CD4-positive, alpha-beta memory T cell (primary cell): ENCODE data around the gene ZNF791. TPM values are rescaled to one million over a fixed set of nuclear protein-coding genes. Genes with fewer than 3 reads are reported as not detected.
"Not testable (repeated sequence)": the region's sequence is repeated elsewhere in the genome, so short reads cannot be mapped to it uniquely, and the experiment has no call there.

Experiments
- CTCF ChIA-PET: fragments of 350-600 bp; sonication (Branson Sonifier 250); formaldehyde crosslinking; loops from one replicate; lab custom pipeline; 2021; ENCODE audit warnings: inconsistent platforms; ENCODE audit not compliant: partially characterized antibody; lab: Charles Lee
- POLR2A ChIA-PET: fragments of 350-600 bp; sonication (Branson Sonifier 250); formaldehyde crosslinking; loops from one replicate; lab custom pipeline; 2021; ENCODE audit not compliant: partially characterized antibody; lab: Charles Lee
- DNase-seq, 5 donors: peaks; one replicate each; pipeline versions ENCODE4 v3.0.0 to v3.0.0-alpha.2; 2020 to 2022; ENCODE audit warnings: mixed read lengths in 1 of 5
- H3K27ac ChIP-seq: one replicate; pipeline ENCODE4 v1.7.0; 2013; ENCODE audit warnings: low read depth, low read length
- H3K27me3 ChIP-seq: 2 replicates; pipeline ENCODE4 v1.7.0; 2013; ENCODE audit warnings: mild to moderate bottlenecking, low read length, moderate library complexity; ENCODE audit not compliant: insufficient read depth
- H3K36me3 ChIP-seq: 2 replicates; pipeline ENCODE4 v1.7.0; 2013; ENCODE audit warnings: mild to moderate bottlenecking, low read length, moderate library complexity; ENCODE audit not compliant: insufficient read depth
- H3K4me1 ChIP-seq: 2 replicates; pipeline ENCODE4 v1.7.0; 2013; ENCODE audit warnings: mild to moderate bottlenecking, low read length, moderate library complexity; ENCODE audit not compliant: insufficient read depth
- H3K4me3 ChIP-seq, 2 donors: one replicate each; pipeline ENCODE4 v1.7.0; 2013; ENCODE audit warnings: low read length in 2 of 2, mild to moderate bottlenecking in 1 of 2
- H3K9me3 ChIP-seq, 2 donors: one replicate each; pipeline ENCODE4 v1.7.0; 2013; ENCODE audit warnings: low read length in 2 of 2, control low read depth in 1 of 2; ENCODE audit not compliant: control insufficient read depth in 1 of 2
- H3K27ac Mint-ChIP-seq, 7 donors: one replicate each; pipeline ENCODE4 v1.8.0; 2020 to 2021; ENCODE audit warnings: mixed read lengths in 7 of 7, mild to moderate bottlenecking in 6 of 7, inconsistent platforms in 3 of 7, moderate library complexity in 3 of 7
- H3K27me3 Mint-ChIP-seq, 2 donors: one replicate each; pipeline ENCODE4 v1.8.0; 2020 to 2021; ENCODE audit warnings: mixed read lengths in 2 of 2
- H3K36me3 Mint-ChIP-seq, 2 donors: one replicate each; pipeline ENCODE4 v1.8.0; 2020 to 2021; ENCODE audit warnings: mixed read lengths in 2 of 2, inconsistent platforms in 1 of 2, mild to moderate bottlenecking in 1 of 2
- H3K4me1 Mint-ChIP-seq, 4 donors: one replicate each; pipeline ENCODE4 v1.8.0; 2020 to 2021; ENCODE audit warnings: mixed read lengths in 4 of 4, mild to moderate bottlenecking in 1 of 4
- H3K4me3 Mint-ChIP-seq, 8 donors: one replicate each; pipeline ENCODE4 v1.8.0; 2020 to 2021; ENCODE audit warnings: mixed read lengths in 8 of 8, mild to moderate bottlenecking in 7 of 8, moderate library complexity in 6 of 8, inconsistent platforms in 3 of 8
- H3K9me3 Mint-ChIP-seq, 8 donors: one replicate each; pipeline ENCODE4 v1.8.0; 2020 to 2021; ENCODE audit warnings: mixed read lengths in 8 of 8, mild to moderate bottlenecking in 5 of 8, inconsistent platforms in 3 of 8, moderate library complexity in 1 of 8
- intact Hi-C: fragments of 100-400 bp; cut with micrococcal nuclease; formaldehyde crosslinking; loops from one replicate; pipeline ENCODE4 v1.15.1; 2023
- polyA plus RNA-seq, 2 donors: library from polyadenylated mRNA; unstranded; fragments of 300-500 nt; fragmentation: Illumina TruSeq; gene quantifications; one replicate each; pipeline ENCODE4 v1.2.3, GENCODE V29; 2021
- total RNA-seq, 2 experiments: library from RNA; stranded (reverse); gene quantifications; one replicate each; pipeline ENCODE4 v1.2.3, GENCODE V29; 2021

ZNF791 gene
- 10 to 100 TPM; 46.0 to 46.3 TPM for total RNA-seq
- polyA plus RNA-seq, result 10 to 100 TPM; 11.5 to 17.2 TPM

GRCh38 chr19:12610540-12611360 is at the start of gene ZNF791, which contains the start of gene ZNF490:
TSS of gene ZNF791 (plus strand) at chr19:12610920. CDS start at chr19:12611080, 160 bp downstream.
TSS of gene ZNF490 (minus strand) at chr19:12610813. CDS start at chr19:12610680, 133 bp downstream.
- no peaks in the 10 kb centered on the region for H3K9me3 Mint-ChIP-seq
- DNase-seq, result peak; percentile 93 to 98 (median 94)
- H3K36me3 ChIP-seq, result no peaks in the 10 kb centered on the region
- peaks cover 57% of the 10 kb centered on the region for H3K4me1 ChIP-seq
- H3K36me3 Mint-ChIP-seq, result peaks cover 5 to 16% of the 10 kb centered on the region in 2 donors
- intact Hi-C loops, result loop anchor here (1.0 to 5.0 kb wide), 4 partner anchors 46 to 113 kb away; partner anchors contain the start of genes DHPS, MAN2B1 and WDR83
- CTCF ChIA-PET, result interaction anchor here (0.7 to 1.5 kb wide), 4 partner anchors 30 to 71 kb away, joined by 3 to 6 read pairs (median 4); partner anchors contain the start of gene DHPS
- POLR2A ChIA-PET, result interaction anchor here (0.6 to 2.6 kb wide), 15 partner anchors 10 to 316 kb away, joined by 3 to 15 read pairs (median 4); partner anchors contain the start of genes DHPS, MAN2B1, WDR83 and ZNF44
- peak within 1 kb of the TSS; percentile 99 to 100 (median 100) for H3K4me3 Mint-ChIP-seq
- H3K27ac ChIP-seq, result peak within 1 kb of the TSS; percentile 88
- H3K27me3 Mint-ChIP-seq, result no peaks in the 10 kb centered on the region
- H3K27me3 ChIP-seq, result no peaks in the 10 kb centered on the region
- H3K27ac Mint-ChIP-seq, result peak within 1 kb of the TSS; percentile 99 to 100 (median 100)
- H3K9me3 ChIP-seq, result no peaks in the 10 kb centered on the region
- peaks cover 21 to 59% (median 35%) of the 10 kb centered on the region in 4 donors for H3K4me1 Mint-ChIP-seq
- H3K4me3 ChIP-seq, result peak within 1 kb of the TSS; percentile 89 to 100

- Mint-ChIP-seq H3K4me3 (peak overlapping the region in 1 of 8 donors; percentile 33), H3K36me3 (no peaks in the 10 kb centered on the region), H3K27me3 (no peaks in the 10 kb centered on the region), H3K4me1 (peaks cover 4 to 5% (median 5%) of the 10 kb centered on the region in 4 donors), H3K27ac (peak overlapping the region in 1 of 7 donors; percentile 53), H3K9me3 (no peaks in the 10 kb centered on the region)
- H3K4me1 ChIP-seq, result no peaks in the 10 kb centered on the region
- H3K27me3 ChIP-seq, result no peaks in the 10 kb centered on the region
- H3K36me3 ChIP-seq, result no peaks in the 10 kb centered on the region
- ChIA-PET POLR2A (interaction anchor here (0.6 to 1.0 kb wide), 4 partner anchors 9 to 156 kb away, joined by 3 to 4 read pairs (median 4); no protein-coding TSS in a partner anchor), CTCF (interaction anchor here (0.7 to 3.4 kb wide), 19 partner anchors 8 to 361 kb away, joined by 3 to 51 read pairs (median 4); partner anchors contain the start of genes DHPS, MAN2B1, WDR83 and ZNF490)
- H3K27ac ChIP-seq, result no peak overlapping the region
- no peaks in the 10 kb centered on the region for H3K9me3 ChIP-seq
- intact Hi-C loops, result loop anchor here (1.0 to 2.0 kb wide), 5 partner anchors 46 to 361 kb away; partner anchors contain the start of genes ZNF490 and ZNF791
- DNase-seq, result peak; percentile 84 to 90 (median 85)
- no peak overlapping the region for H3K4me3 ChIP-seq
These were observed 46.6 kb upstream of the ZNF791 start for GRCh38 chr19:12564016-12564664.

- H3K9me3 Mint-ChIP-seq, H3K4me3 Mint-ChIP-seq, H3K36me3 Mint-ChIP-seq, H3K4me3 ChIP-seq, H3K4me1 ChIP-seq, H3K27me3 Mint-ChIP-seq, intact Hi-C loops, H3K36me3 ChIP-seq, H3K27ac ChIP-seq, POLR2A ChIA-PET, H3K27ac Mint-ChIP-seq, H3K9me3 ChIP-seq, DNase-seq, H3K4me1 Mint-ChIP-seq, H3K27me3 ChIP-seq: not testable (repeated sequence)
- CTCF ChIA-PET, result interaction anchor here (0.7 to 1.6 kb wide), 4 partner anchors 103 to 191 kb away, joined by 3 to 8 read pairs (median 5); a partner anchor contains a TSS
These were observed 44.3 kb upstream of the ZNF791 start for GRCh38 chr19:12566380-12566779.

GRCh38 chr19:12567951-12568350 is 42.8 kb upstream of the ZNF791 start:
- Histone ChIP-seq H3K36me3 (no peaks in the 10 kb centered on the region), H3K4me1 (no peaks in the 10 kb centered on the region), H3K4me3 (no peak overlapping the region), H3K9me3 (no peaks in the 10 kb centered on the region), H3K27me3 (no peaks in the 10 kb centered on the region), H3K27ac (no peak overlapping the region)
- Mint-ChIP-seq H3K36me3 (no peaks in the 10 kb centered on the region), H3K9me3 (no peaks in the 10 kb centered on the region), H3K4me1 (peaks cover 4 to 5% (median 5%) of the 10 kb centered on the region in 4 donors), H3K27ac (no peak overlapping the region), H3K27me3 (no peaks in the 10 kb centered on the region), H3K4me3 (no peak overlapping the region)
- intact Hi-C loops, result no loop called here
- CTCF ChIA-PET, result interaction anchor here (0.8 to 4.6 kb wide), 5 partner anchors 35 to 279 kb away, joined by 3 to 31 read pairs (median 3); no protein-coding TSS in a partner anchor
- no peak for DNase-seq
- POLR2A ChIA-PET, result interaction anchor here (1.0 kb wide), 1 partner anchor 43 kb away, joined by 3 read pairs; the partner anchor contains the start of genes ZNF490 and ZNF791

DNA sequence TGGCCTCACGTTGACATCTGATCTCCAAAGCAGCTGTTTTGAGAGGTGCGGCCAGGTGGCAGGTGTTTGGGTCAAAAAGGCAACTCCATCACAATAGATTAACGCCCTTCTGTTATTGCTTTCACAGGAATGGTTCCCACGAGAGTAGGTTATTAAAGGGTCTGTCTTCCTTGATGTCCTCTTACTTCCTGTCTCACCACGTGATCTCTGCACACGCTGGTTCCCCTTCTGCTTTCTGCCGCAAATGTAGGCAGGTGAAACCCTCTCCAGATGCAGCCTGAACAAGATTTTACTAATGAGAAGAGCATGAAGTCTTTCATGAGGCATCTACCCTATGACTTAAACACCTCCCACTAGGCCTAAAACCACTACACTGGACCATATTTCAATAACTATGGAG is 36.7 kb upstream of the ZNF791 start:
- ChIA-PET POLR2A (no interaction called here), CTCF (no interaction called here)
- no peak overlapping the region for H3K27ac ChIP-seq
- H3K4me3 ChIP-seq, result no peak overlapping the region
- peak overlapping the region in 5 of 7 donors; percentile 18 to 76 (median 68) for H3K27ac Mint-ChIP-seq
- H3K9me3 Mint-ChIP-seq, result peaks cover 0 to 4% (median 0%) of the 10 kb centered on the region in 8 donors
- no peak overlapping the region for H3K4me3 Mint-ChIP-seq
- intact Hi-C loops, result no loop called here
- H3K9me3 ChIP-seq, result no peaks in the 10 kb centered on the region
- H3K4me1 ChIP-seq, result no peaks in the 10 kb centered on the region
- peaks cover 3 to 7% (median 5%) of the 10 kb centered on the region in 4 donors for H3K4me1 Mint-ChIP-seq
- peaks cover 8% of the 10 kb centered on the region in 2 donors for H3K36me3 Mint-ChIP-seq
- no peaks in the 10 kb centered on the region for H3K27me3 Mint-ChIP-seq
- H3K27me3 ChIP-seq, result no peaks in the 10 kb centered on the region
- no peaks in the 10 kb centered on the region for H3K36me3 ChIP-seq
- DNase-seq, result no peak

- ChIA-PET CTCF (no interaction called here), POLR2A (interaction anchor here (0.6 kb wide), 1 partner anchor 1381 kb away, joined by 3 read pairs; no protein-coding TSS in a partner anchor)
- Mint-ChIP-seq H3K9me3 (peaks cover 0 to 27% (median 19%) of the 10 kb centered on the region in 8 donors), H3K4me1 (peaks cover 3 to 7% (median 5%) of the 10 kb centered on the region in 4 donors), H3K27ac (no peak overlapping the region), H3K36me3 (peaks cover 42 to 48% of the 10 kb centered on the region in 2 donors), H3K27me3 (no peaks in the 10 kb centered on the region), H3K4me3 (no peak overlapping the region)
- intact Hi-C loops, result no loop called here
- no peak overlapping the region for H3K4me3 ChIP-seq
- no peak overlapping the region for H3K27ac ChIP-seq
- DNase-seq, result no peak
- H3K27me3 ChIP-seq, result no peaks in the 10 kb centered on the region
- H3K4me1 ChIP-seq, result no peaks in the 10 kb centered on the region
- H3K36me3 ChIP-seq, result peaks cover 19% of the 10 kb centered on the region
- H3K9me3 ChIP-seq, result peaks cover 0 to 15% of the 10 kb centered on the region in 2 donors
These were observed 32.1 kb upstream of the ZNF791 start for GRCh38 chr19:12578641-12579040.
